NCI-H128 (cell line): ENCODE data around the gene F11.
"Not testable (repeated sequence)": the region's sequence is repeated elsewhere in the genome, so short reads cannot be mapped to it uniquely, and the experiment has no call there.

ENCODE experiments used
- DNase-seq: peaks from one replicate; lab custom pipeline; 2025; ENCODE audit not compliant: unreplicated experiment; lab: John Stamatoyannopoulos, UW

The F11 gene

GRCh38 chr4:186298031-186298647, 32.1 kb downstream of the F11 start:
- DNase-seq = no peak

GRCh38 chr4:186299291-186299690, 33.3 kb downstream of the F11 start:
- no peak for DNase-seq

- DNase-seq = no peak
Measured at GRCh38 chr4:186300659-186301390, 34.8 kb downstream of the F11 start.

GRCh38 chr4:186304216-186304615, 38.2 kb downstream of the F11 start:
- no peak for DNase-seq

GRCh38 chr4:186304866-186305505, 39.0 kb downstream of the F11 start:
- no peak for DNase-seq

GRCh38 chr4:186307497-186307896, 41.5 kb downstream of the F11 start:
- DNase-seq = no peak

- DNase-seq = no peak
Measured at GRCh38 chr4:186307916-186308315, 41.9 kb downstream of the F11 start.

- no peak for DNase-seq
Measured at GRCh38 chr4:186318481-186318880, 52.5 kb downstream of the F11 start.

- DNase-seq = not testable (repeated sequence)
Measured at GRCh38 chr4:186324660-186325059, 58.7 kb downstream of the F11 start.

GRCh38 chr4:186326391-186326790, 60.4 kb downstream of the F11 start:
- no peak for DNase-seq

- DNase-seq = no peak
Measured at GRCh38 chr4:186329372-186329771, 63.4 kb downstream of the F11 start.

GRCh38 chr4:186330368-186330767, 64.4 kb downstream of the F11 start:
- DNase-seq = no peak

GRCh38 chr4:186335793-186336192, 69.8 kb downstream of the F11 start:
- DNase-seq = no peak
